Transverse colon (tissue), 4 donors: ENCODE measurements around the gene BTN3A1. TPM values are rescaled to one million over a fixed set of nuclear protein-coding genes. Genes with fewer than 3 reads are reported as not detected.

Experiments used
- DNase-seq: peaks from one replicate; pipeline ENCODE4 v3.0.0-alpha.2; 2019
- H3K27ac ChIP-seq, 4 donors: fragments of 200-600 bp; sonication (generic); 2 replicates each; pipeline ENCODE4 v1.5.1; 2016 to 2018; ENCODE audit warnings: inconsistent platforms in 4 of 4
- H3K27me3 ChIP-seq: fragments of 200-600 bp; sonication (generic); 2 replicates; pipeline ENCODE4 v1.5.1; 2017; ENCODE audit warnings: inconsistent platforms
- H3K36me3 ChIP-seq, 4 donors: fragments of 200-600 bp; sonication (generic); 2 replicates each; pipeline ENCODE4 v1.5.1; 2017 to 2019; ENCODE audit warnings: inconsistent platforms in 4 of 4
- H3K4me1 ChIP-seq, 4 donors: fragments of 200-600 bp; sonication (generic); 2 replicates each; pipeline ENCODE4 v1.5.1; 2017 to 2020; ENCODE audit warnings: inconsistent platforms in 4 of 4
- H3K4me3 ChIP-seq, 4 donors: fragments of 200-600 bp; sonication (generic); 1 replicate in 1 of 4; 2 replicates in 3 of 4; pipeline versions ENCODE4 v1.5.1 to v1.6.1; 2017 to 2019; ENCODE audit warnings: inconsistent platforms in 4 of 4
- H3K9me3 ChIP-seq, 2 donors: fragments of 200-600 bp; sonication (generic); 2 replicates each; pipeline ENCODE4 v1.5.1; 2017 to 2019; ENCODE audit warnings: inconsistent platforms in 2 of 2
- CTCF ChIP-seq, 5 experiments: fragments of 200-600 bp in 3 of 5; fragments of 450-650 bp in 2 of 5; sonication (generic) in 3 of 5; IDR thresholded peaks; 1 replicate in 2 of 5; 2 replicates in 3 of 5; pipeline ENCODE4 v1.5.1; 2016 to 2017; ENCODE audit warnings: antibody characterized with exemption in 5 of 5, inconsistent platforms in 3 of 5, mild to moderate bottlenecking in 2 of 5, moderate library complexity in 1 of 5
- EP300 ChIP-seq: sonication (generic); formaldehyde crosslinking; IDR thresholded peaks from one replicate; pipeline ENCODE4 v1.6.1; 2017; ENCODE audit warnings: antibody characterized with exemption, low read depth
- POLR2A ChIP-seq: fragments of 450-650 bp; IDR thresholded peaks from one replicate; pipeline ENCODE4 v1.6.1; 2016; ENCODE audit warnings: antibody characterized with exemption, mild to moderate bottlenecking, moderate library complexity
- POLR2AphosphoS5 ChIP-seq, 3 donors: sonication (generic); formaldehyde crosslinking; IDR thresholded peaks; one replicate each; pipeline ENCODE4 v1.6.1; 2016; ENCODE audit warnings: antibody characterized with exemption in 3 of 3
- WGBS, 2 donors: methylation state at CpG; one replicate each; pipeline ENCODE4 v1.1.5; 2018; ENCODE audit warnings: low coverage in 1 of 2; 5-methylcytosine and 5-hydroxymethylcytosine counted together
- in situ Hi-C, 4 donors: fragments of 200-750 bp; cut with MboI; loops; one replicate each; pipeline versions ENCODE4 v1.15.0 to v1.15.1; 2017; ENCODE audit warnings: low sequenced_read_pairs in 3 of 4, low pct_ligation_motif_present in 1 of 4, low pct_unique_long_range_greater_than_20kb in 1 of 4
- intact Hi-C: fragments of 100-400 bp; cut with DNase I; formaldehyde crosslinking; loops from one replicate; pipeline ENCODE4 v1.15.1; 2023; ENCODE audit warnings: low total_unique reads
- total RNA-seq, 4 donors: library from RNA; depleted of rRNA; stranded (reverse); fragments of >200 nt; gene quantifications; one replicate each; pipeline ENCODE4 v1.1.0, GENCODE V29; 2016

BTN3A1 gene
- total RNA-seq, 4 donors from 2014 or later: 15.7 to 43.2 (median 20.4) TPM

- H3K4me1 ChIP-seq: peaks cover 21 to 36% (median 25%) of the 10 kb centered on the region in 4 donors
- H3K27ac ChIP-seq: no peak overlapping the region
- intact Hi-C loops: no loop called here
- no peaks in the 10 kb centered on the region for H3K27me3 ChIP-seq
- no peak for DNase-seq
- no peaks in the 10 kb centered on the region for H3K9me3 ChIP-seq
- H3K4me3 ChIP-seq: no peak overlapping the region
- H3K36me3 ChIP-seq: peaks cover 0 to 70% (median 34%) of the 10 kb centered on the region in 4 donors
- 79 to 95% methylated on average over 2 to 4 of the region's 4 CpGs for WGBS, 2 donors
- in situ Hi-C loops: loop anchor here in 1 of 4 donors (25.0 kb wide), 1 partner anchor 102 kb away; the partner anchor contains the start of gene BTN3A2
- TF ChIP-seq CTCF (IDR thresholded peaks at IDR 0.05) (no peak), EP300 (no peak), POLR2AphosphoS5 (IDR thresholded peaks at IDR 0.05) (no peak), POLR2A (no peak)
Measured at GRCh38 chr6:26464014-26464413, 61.9 kb downstream of the BTN3A1 start.

DNA sequence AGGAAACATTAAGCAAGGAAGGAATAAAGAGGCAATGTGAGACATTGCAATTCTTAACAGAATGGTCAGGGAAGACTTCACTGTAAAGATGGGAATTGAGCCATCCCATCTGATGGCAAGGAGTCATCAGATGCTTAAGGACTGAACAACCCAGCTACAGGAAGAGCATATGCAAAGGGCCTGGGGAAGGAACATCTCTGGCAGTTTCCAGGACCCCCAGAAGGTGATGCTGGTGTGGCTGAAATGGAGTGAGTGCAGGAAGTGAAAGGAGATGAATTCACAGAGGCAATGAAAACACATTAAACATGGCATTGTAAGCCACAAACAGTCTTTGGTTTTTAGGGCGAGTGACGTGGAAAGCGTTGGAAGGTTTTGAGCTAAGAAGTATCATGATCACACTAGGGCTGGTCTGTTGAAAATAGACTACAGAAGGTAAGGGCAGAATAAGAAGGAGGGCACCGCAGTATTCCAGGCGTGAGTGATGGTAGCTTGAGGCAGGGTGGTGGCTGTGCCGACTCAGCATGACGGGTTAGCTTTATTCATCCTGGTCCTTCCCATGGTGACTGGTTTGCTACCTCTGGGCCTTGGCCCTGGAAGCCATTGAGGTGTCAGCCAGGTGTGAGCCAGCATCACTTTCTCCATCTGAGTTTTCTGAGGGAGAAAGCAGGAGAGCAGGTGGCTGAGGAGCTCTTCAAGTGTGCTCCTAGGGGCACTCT, 62.5 kb downstream of the BTN3A1 start:
- no peaks in the 10 kb centered on the region for H3K27me3 ChIP-seq
- in situ Hi-C loops: loop anchor here in 1 of 4 donors (25.0 kb wide), 1 partner anchor 102 kb away; the partner anchor contains the start of gene BTN3A2
- H3K9me3 ChIP-seq: no peaks in the 10 kb centered on the region
- no peak overlapping the region for H3K27ac ChIP-seq
- no peak for DNase-seq
- peaks cover 15 to 30% (median 20%) of the 10 kb centered on the region in 4 donors for H3K4me1 ChIP-seq
- 94% methylated on average over 4 to 7 of the region's 7 CpGs for WGBS, 2 donors
- no peak overlapping the region for H3K4me3 ChIP-seq
- intact Hi-C loops: no loop called here
- peaks cover 0 to 75% (median 34%) of the 10 kb centered on the region in 4 donors for H3K36me3 ChIP-seq
- TF ChIP-seq POLR2A (no peak), CTCF (IDR thresholded peaks at IDR 0.05) (no peak), POLR2AphosphoS5 (IDR thresholded peaks at IDR 0.05) (no peak), EP300 (no peak)

Other genes with a start within 250 kb of the BTN3A1 start
- gene BTN3A2, start 37.1 kb upstream of the BTN3A1 start, total RNA-seq: 10 to 100 TPM in 2 of 4 donors, 1 to 10 TPM in 2; 4.5 to 39.1 (median 18.7) TPM
- 10 to 100 TPM in 2 of 4 donors, 1 to 10 TPM in 2; 6.0 to 14.6 (median 11.5) TPM for gene BTN2A2, start 19.2 kb upstream of the BTN3A1 start, total RNA-seq
- gene BTN3A3, start 38.2 kb downstream of the BTN3A1 start, total RNA-seq: 10 to 100 TPM in 2 of 4 donors, 1 to 10 TPM in 2; 8.0 to 38.6 (median 9.5) TPM
- gene BTN2A1, start 55.7 kb downstream of the BTN3A1 start, total RNA-seq: 10 to 100 TPM; 15.3 to 35.8 (median 20.7) TPM
- gene BTN1A1, start 98.0 kb downstream of the BTN3A1 start, total RNA-seq: under 1 TPM in 1 of 4 donors, not detected in 3; 0.32 TPM
- gene HMGN4, start 136.1 kb downstream of the BTN3A1 start, total RNA-seq: 10 to 100 TPM; 20.3 to 69.6 (median 62.8) TPM
- 10 to 100 TPM in 3 of 4 donors, 1 to 10 TPM in 1; 5.6 to 16.5 (median 12.4) TPM for gene ABT1, start 194.7 kb downstream of the BTN3A1 start, total RNA-seq